Stimulated activated CD4-positive, alpha-beta T cell treated with anti-CD3 and anti-CD28 coated beads, TNF-alpha, amount 100 ng/mL, for 48 hours (primary cell): ENCODE measurements around the gene ZDHHC9.

Experiments used
- DNase-seq, 3 donors: peaks; one replicate each; pipeline ENCODE4 v3.0.0-alpha.2; 2020; ENCODE audit warnings: low read depth in 3 of 3

ZDHHC9 gene

GRCh38 chrX:129786210-129786651 is 57.5 kb downstream of the ZDHHC9 start:
- no peak for DNase-seq

- no peak for DNase-seq
Observed at GRCh38 chrX:129785160-129785947, 58.3 kb downstream of the ZDHHC9 start.

GRCh38 chrX:129784371-129784770 is 59.3 kb downstream of the ZDHHC9 start:
- no peak for DNase-seq

GRCh38 chrX:129783291-129783713 is 60.4 kb downstream of the ZDHHC9 start:
- no peak for DNase-seq

- no peak for DNase-seq
Observed at GRCh38 chrX:129782706-129783105, 61.0 kb downstream of the ZDHHC9 start.

GRCh38 chrX:129781680-129782495 is 61.8 kb downstream of the ZDHHC9 start:
- DNase-seq: no peak

- DNase-seq: peak; percentile 57 to 81 (median 68)
Observed at GRCh38 chrX:129781134-129781672, 62.5 kb downstream of the ZDHHC9 start.

GRCh38 chrX:129780441-129781105 is 63.1 kb downstream of the ZDHHC9 start:
- no peak for DNase-seq

GRCh38 chrX:129779747-129780146 is 63.9 kb downstream of the ZDHHC9 start, which contains the start of gene SASH3:
SASH3 (plus strand) TSS chrX:129779949; CDS start chrX:129780098, 149 bp downstream.
- DNase-seq: peak in 1 of 3 donors; percentile 38

- no peak for DNase-seq
Observed at GRCh38 chrX:129779086-129779672, 64.5 kb downstream of the ZDHHC9 start.

- peak in 2 of 3 donors; percentile 51 to 52 for DNase-seq
Observed at GRCh38 chrX:129777218-129778030, 66.3 kb downstream of the ZDHHC9 start.

- DNase-seq: no peak
Observed at GRCh38 chrX:129773649-129774458, 69.8 kb downstream of the ZDHHC9 start.

GRCh38 chrX:129772796-129773431 is 70.8 kb downstream of the ZDHHC9 start:
- no peak for DNase-seq

- no peak for DNase-seq
Observed at GRCh38 chrX:129771266-129771995, 72.3 kb downstream of the ZDHHC9 start.

GRCh38 chrX:129769467-129770154 is 74.1 kb downstream of the ZDHHC9 start:
- DNase-seq: peak in 2 of 3 donors; percentile 59 to 61

- DNase-seq: no peak
Observed at GRCh38 chrX:129768586-129769466, 74.9 kb downstream of the ZDHHC9 start.

GRCh38 chrX:129768186-129768585 is 75.5 kb downstream of the ZDHHC9 start:
- DNase-seq: no peak
